ENCODE results near the gene CYB5R3. TPM values are rescaled to one million over a fixed set of nuclear protein-coding genes. Genes with fewer than 3 reads are reported as not detected.

The CYB5R3 gene
- total and polyA plus RNA-seq, 2 experiments from 2014 or later = 378 to 907 TPM

DNA sequence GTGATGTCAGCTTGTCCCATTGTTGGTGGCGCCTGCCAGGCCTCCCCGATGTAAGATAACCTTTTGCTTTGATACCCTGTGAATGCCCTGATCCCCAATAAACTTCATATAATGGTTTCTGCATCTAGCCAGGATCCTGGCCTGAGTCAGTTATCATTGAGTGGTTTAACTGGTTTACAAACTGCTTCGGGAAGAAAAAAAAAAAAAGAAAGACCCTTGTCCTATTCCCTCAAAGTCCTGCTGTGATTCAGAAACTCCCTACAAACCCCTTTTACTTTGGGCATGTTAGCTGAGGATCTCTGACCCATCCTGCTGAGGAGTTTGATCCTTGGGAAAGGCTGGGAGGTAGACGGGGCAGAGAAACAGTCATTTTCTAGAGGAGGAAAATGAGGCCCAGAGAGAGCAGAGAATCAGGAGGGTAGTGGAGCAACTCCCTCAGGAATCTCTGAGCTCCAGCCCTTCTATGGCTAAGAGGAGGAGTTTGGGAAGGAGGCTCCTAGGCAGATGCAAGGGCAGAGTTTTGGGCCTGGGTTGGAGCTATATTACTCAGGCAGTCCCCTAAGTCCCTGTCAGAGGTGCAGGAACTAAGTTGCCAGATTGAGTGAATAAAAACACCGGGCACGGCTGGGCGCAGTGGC lies 5.4 kb upstream of the CYB5R3 start:
- no peak overlapping the region for H3K4me3 ChIP-seq
- H3K9me2 ChIP-seq (ENCODE audit: insufficient read depth) = no peaks in the 10 kb centered on the region
- no peak overlapping the region for H3K27ac ChIP-seq
- no peaks in the 10 kb centered on the region for H3K27me3 ChIP-seq (replicated peaks; ENCODE audit: insufficient read depth)
- H2AFZ ChIP-seq = no peak overlapping the region
- H3K4me2 ChIP-seq (ENCODE audit: unreplicated experiment) = no peak overlapping the region
- H4K20me1 ChIP-seq (ENCODE audit: insufficient read depth) = no peaks in the 10 kb centered on the region
- no peak for TF ChIP-seq EZH2phosphoT487 (IDR thresholded peaks at IDR 0.05; ENCODE audit: insufficient read depth, low read depth)
- H3K4me1 ChIP-seq (ENCODE audit: insufficient read depth) = no peaks in the 10 kb centered on the region
- in situ Hi-C loops (cut with MboI) = no loop called here
- no peak for DNase-seq
- H3K9ac ChIP-seq = no peak overlapping the region
- no peaks in the 10 kb centered on the region for H3K36me3 ChIP-seq (ENCODE audit: low read depth)
- H3K9me3 ChIP-seq (ENCODE audit: low read depth) = no peaks in the 10 kb centered on the region
- no peaks in the 10 kb centered on the region for H3F3A ChIP-seq (ENCODE audit: insufficient read depth)
- WGBS, 2 experiments (ENCODE audit: low coverage in 1 of 2, low lambda C conversion rate in 2 of 2, missing lambda C conversion rate in 2 of 2) = 95 to 96% methylated on average over 7 of the region's 7 CpGs
- H3K79me2 ChIP-seq (ENCODE audit: insufficient read depth) = peaks cover 6% of the 10 kb centered on the region; the same call in 1 of the 2 replicates

DNA sequence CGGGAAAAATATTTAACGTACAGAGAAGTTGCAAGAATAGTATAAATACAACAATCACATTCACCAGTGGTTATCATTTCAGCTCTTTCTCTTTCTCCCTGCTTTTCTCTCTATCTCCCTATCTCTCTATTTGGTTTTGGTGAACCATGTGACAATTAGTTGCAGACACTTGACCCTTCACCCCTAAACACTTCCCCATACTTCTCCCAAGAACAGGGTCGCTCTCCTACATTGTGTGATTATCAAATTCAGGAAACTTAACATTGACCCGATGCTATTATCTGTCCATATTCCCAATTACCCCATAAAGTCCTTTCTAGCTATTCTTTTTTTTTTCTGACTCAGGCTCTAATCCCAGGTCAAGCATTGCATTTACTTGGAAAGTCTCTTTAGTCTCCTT lies 4.8 kb upstream of the CYB5R3 start:
- H3K9me3 ChIP-seq (ENCODE audit: low read depth) = no peaks in the 10 kb centered on the region
- no peak overlapping the region for H3K9ac ChIP-seq
- DNase-seq = no peak
- H3F3A ChIP-seq (ENCODE audit: insufficient read depth) = no peaks in the 10 kb centered on the region
- H3K36me3 ChIP-seq (ENCODE audit: low read depth) = no peaks in the 10 kb centered on the region
- H3K27me3 ChIP-seq (replicated peaks; ENCODE audit: insufficient read depth) = no peaks in the 10 kb centered on the region
- H3K4me3 ChIP-seq = no peak overlapping the region
- H3K27ac ChIP-seq = no peak overlapping the region
- in situ Hi-C loops (cut with MboI) = no loop called here
- H3K79me2 ChIP-seq (ENCODE audit: insufficient read depth) = peaks cover 7% of the 10 kb centered on the region; the same call in 1 of the 2 replicates
- no peaks in the 10 kb centered on the region for H4K20me1 ChIP-seq (ENCODE audit: insufficient read depth)
- no peak overlapping the region for H2AFZ ChIP-seq
- H3K4me2 ChIP-seq (ENCODE audit: unreplicated experiment) = no peak overlapping the region
- TF ChIP-seq EZH2 (IDR thresholded peaks at IDR 0.05; ENCODE audit: insufficient read depth, poor library complexity, severe bottlenecking) (no peak), EZH2phosphoT487 (IDR thresholded peaks at IDR 0.05; ENCODE audit: insufficient read depth, low read depth) (no peak)
- H3K4me1 ChIP-seq (ENCODE audit: insufficient read depth) = no peaks in the 10 kb centered on the region
- no peaks in the 10 kb centered on the region for H3K9me2 ChIP-seq (ENCODE audit: insufficient read depth)
- 92 to 97% methylated on average over 4 of the region's 4 CpGs for WGBS, 2 experiments (ENCODE audit: low coverage in 1 of 2, low lambda C conversion rate in 2 of 2, missing lambda C conversion rate in 2 of 2)

DNA sequence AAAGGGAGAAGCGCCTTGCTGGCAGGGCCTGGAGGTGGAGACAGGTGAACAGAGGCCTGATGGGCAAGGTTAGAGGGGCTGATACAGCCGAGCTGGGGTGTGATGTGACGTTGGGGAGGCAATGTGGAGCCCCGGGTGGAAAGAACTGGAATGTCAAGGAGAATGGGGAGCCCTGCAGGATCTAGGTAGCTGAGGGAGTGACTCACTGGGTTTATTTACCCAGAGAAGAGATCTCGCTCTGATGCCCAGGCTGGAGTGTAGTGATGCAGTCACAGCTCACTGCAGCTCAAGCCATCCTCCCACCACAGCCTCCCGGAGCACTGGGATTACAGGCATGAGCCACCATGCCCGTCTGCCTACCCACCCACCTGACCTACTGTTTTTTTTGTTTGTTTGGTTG lies 1.9 kb upstream of the CYB5R3 start:
- Histone ChIP-seq H3K9ac (no peak overlapping the region), H3K36me3 (ENCODE audit: low read depth) (no peaks in the 10 kb centered on the region), H3K9me3 (ENCODE audit: low read depth) (no peaks in the 10 kb centered on the region), H3K79me2 (ENCODE audit: insufficient read depth) (peaks cover 35% of the 10 kb centered on the region), H3K27ac (no peak overlapping the region), H3K4me3 (no peak overlapping the region), H2AFZ (no peak overlapping the region), H3K27me3 (replicated peaks; ENCODE audit: insufficient read depth) (no peaks in the 10 kb centered on the region), H3F3A (ENCODE audit: insufficient read depth) (0 out of 2 replicates have a peak, but pooled peaks cover 4% of the 10 kb centered on the region), H3K9me2 (ENCODE audit: insufficient read depth) (no peaks in the 10 kb centered on the region), H3K4me2 (ENCODE audit: unreplicated experiment) (no peak overlapping the region), H3K4me1 (ENCODE audit: insufficient read depth) (peaks cover 15% of the 10 kb centered on the region), H4K20me1 (ENCODE audit: insufficient read depth) (no peaks in the 10 kb centered on the region)
- peak; percentile 53 for DNase-seq
- in situ Hi-C loops (cut with MboI) = no loop called here
- TF ChIP-seq EZH2phosphoT487 (IDR thresholded peaks at IDR 0.05; ENCODE audit: insufficient read depth, low read depth) (no peak), EZH2 (IDR thresholded peaks at IDR 0.05; ENCODE audit: insufficient read depth, poor library complexity, severe bottlenecking) (no peak)
- WGBS, 2 experiments (ENCODE audit: low coverage in 1 of 2, low lambda C conversion rate in 2 of 2, missing lambda C conversion rate in 2 of 2) = 75 to 80% methylated on average over 7 of the region's 7 CpGs

DNA sequence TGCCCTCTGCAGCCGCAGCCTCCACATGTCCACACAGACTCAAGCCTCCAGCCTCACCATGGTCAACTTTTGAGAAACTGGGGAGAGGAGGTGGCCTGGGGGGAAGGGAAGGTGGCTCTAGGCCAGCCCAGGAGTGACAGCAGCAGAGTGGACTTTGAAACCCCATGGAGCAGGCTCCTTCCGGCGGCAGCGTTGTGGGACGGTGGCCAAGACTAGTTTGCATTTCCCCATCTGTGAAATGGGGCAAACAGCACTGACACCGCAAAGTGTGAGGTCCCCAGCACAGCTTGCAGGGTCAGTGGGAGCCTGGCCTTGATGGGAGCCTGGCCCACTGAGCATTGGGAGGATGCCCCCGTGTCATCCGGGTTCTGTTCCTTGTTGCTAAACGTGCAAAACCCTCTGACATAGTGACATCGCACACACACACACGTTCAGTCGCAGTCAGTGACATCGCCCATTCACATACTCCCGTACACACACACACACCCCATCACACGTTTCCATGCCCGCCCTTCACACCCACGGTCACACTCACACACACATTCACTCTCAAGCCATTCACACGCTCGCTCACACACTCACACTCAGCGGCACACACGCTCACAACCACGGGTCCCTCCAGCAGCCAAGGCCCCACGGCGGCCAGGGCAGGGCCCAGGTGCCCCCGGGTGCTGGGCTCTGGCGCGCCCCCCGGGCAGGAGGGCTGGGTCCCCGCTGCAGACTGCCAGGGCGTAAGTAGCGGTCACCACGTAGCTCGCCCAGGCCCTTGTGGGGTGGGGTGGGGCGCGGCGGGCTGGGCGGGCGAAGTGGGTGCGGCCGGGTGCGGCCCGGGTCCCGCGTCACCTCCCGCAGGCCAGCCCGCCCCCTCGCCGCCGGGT lies 585 bp downstream of the CYB5R3 start:
- peak; percentile 80 for DNase-seq

More for the DNA sequence above, 585 bp downstream of the CYB5R3 start:
- Histone ChIP-seq H2AFZ (no peak overlapping the region), H3K4me1 (ENCODE audit: insufficient read depth) (peaks cover 37% of the 10 kb centered on the region), H3K9ac (peak overlapping the region; percentile 99), H3F3A (ENCODE audit: insufficient read depth) (peaks cover 7% of the 10 kb centered on the region; the same call in 1 of the 2 replicates), H3K4me3 (peak overlapping the region; percentile 99), H3K4me2 (ENCODE audit: unreplicated experiment) (peak overlapping the region; percentile 87), H4K20me1 (ENCODE audit: insufficient read depth) (no peaks in the 10 kb centered on the region), H3K36me3 (ENCODE audit: low read depth) (no peaks in the 10 kb centered on the region), H3K9me3 (ENCODE audit: low read depth) (no peaks in the 10 kb centered on the region), H3K79me2 (ENCODE audit: insufficient read depth) (peaks cover 60% of the 10 kb centered on the region), H3K27me3 (replicated peaks; ENCODE audit: insufficient read depth) (no peaks in the 10 kb centered on the region), H3K9me2 (ENCODE audit: insufficient read depth) (no peaks in the 10 kb centered on the region), H3K27ac (peak overlapping the region; percentile 94)
- in situ Hi-C loops (cut with MboI) = no loop called here
- 2 to 4% methylated on average over 31 to 49 of the region's 49 CpGs for WGBS, 2 experiments (ENCODE audit: low coverage in 1 of 2, low lambda C conversion rate in 2 of 2, missing lambda C conversion rate in 2 of 2)
- TF ChIP-seq EZH2phosphoT487 (IDR thresholded peaks at IDR 0.05; ENCODE audit: insufficient read depth, low read depth) (no peak), EZH2 (IDR thresholded peaks at IDR 0.05; ENCODE audit: insufficient read depth, poor library complexity, severe bottlenecking) (no peak)
